PC-9 (cell line): ENCODE data around the gene ERI3. TPM values are rescaled to one million over a fixed set of nuclear protein-coding genes. Genes with fewer than 3 reads are reported as not detected.

Experiments used
- BruUV-seq: library from RNA; stranded (reverse); fragments of 400-500 nt; replicated peaks from 2 replicates; lab custom pipeline; 2021; lab: Mats Ljungman, UMichigan
- CTCF ChIA-PET: fragments of 300-600 bp; sonication (Branson Sonifier 250); formaldehyde crosslinking; loops from one replicate; lab custom pipeline; 2022; ENCODE audit warnings: antibody characterized with exemption; lab: Charles Lee
- POLR2A ChIA-PET: fragments of 300-600 bp; sonication (Branson Sonifier 250); formaldehyde crosslinking; loops from one replicate; lab custom pipeline; 2022; ENCODE audit warnings: antibody characterized with exemption; ENCODE audit not compliant: unreplicated experiment; lab: Charles Lee
- DNase-seq, 2 experiments: peaks; one replicate each; pipeline versions ENCODE4 v3.0.0 to v3.0.0-alpha.2; 2015 to 2022; ENCODE audit warnings: mixed read lengths in 1 of 2
- H2AFZ ChIP-seq: fragments of 200-600 bp; sonication (generic); 2 replicates; pipeline ENCODE4 v1.8.1; 2017; ENCODE audit warnings: antibody characterized with exemption
- H3F3A ChIP-seq: fragments of 200-600 bp; sonication (generic); 2 replicates; pipeline ENCODE4 v1.8.1; 2017; ENCODE audit warnings: antibody characterized with exemption, mild to moderate bottlenecking, low read depth; ENCODE audit not compliant: insufficient read depth
- H3K27ac ChIP-seq: fragments of 200-600 bp; sonication (generic); 2 replicates; pipeline ENCODE4 v1.6.1; 2016; ENCODE audit warnings: mixed run types
- H3K27me3 ChIP-seq: fragments of 200-600 bp; sonication (generic); 2 replicates; pipeline ENCODE4 v1.6.1; 2016; ENCODE audit warnings: low read depth, mixed run types; ENCODE audit not compliant: insufficient read depth
- H3K36me3 ChIP-seq: fragments of 200-600 bp; sonication (generic); 2 replicates; pipeline ENCODE4 v1.6.1; 2016; ENCODE audit warnings: low read depth, mixed run types
- H3K4me1 ChIP-seq: fragments of 200-600 bp; sonication (generic); replicated peaks from 2 replicates; pipeline ENCODE4 v1.6.1; 2016; ENCODE audit warnings: mixed run types; ENCODE audit not compliant: insufficient read depth
- H3K4me2 ChIP-seq: fragments of 200-600 bp; sonication (generic); 2 replicates; pipeline ENCODE4 v1.6.1; 2017; ENCODE audit warnings: mixed run types
- H3K4me3 ChIP-seq: fragments of 200-600 bp; sonication (generic); 2 replicates; pipeline ENCODE4 v1.6.1; 2016; ENCODE audit warnings: mixed run types
- H3K79me2 ChIP-seq: fragments of 200-600 bp; sonication (generic); 2 replicates; pipeline ENCODE4 v1.6.1; 2017; ENCODE audit warnings: low read depth, mixed run types
- H3K9me2 ChIP-seq: fragments of 200-600 bp; sonication (generic); 2 replicates; pipeline ENCODE4 v1.8.1; 2017; ENCODE audit warnings: mild to moderate bottlenecking; ENCODE audit not compliant: insufficient read depth
- H3K9me3 ChIP-seq: fragments of 200-600 bp; sonication (generic); 2 replicates; pipeline ENCODE4 v1.8.1; 2016; ENCODE audit warnings: low read depth; ENCODE audit not compliant: insufficient read depth
- H4K20me1 ChIP-seq: fragments of 200-600 bp; sonication (generic); 2 replicates; pipeline ENCODE4 v1.8.1; 2017; ENCODE audit not compliant: insufficient read depth
- EZH2 ChIP-seq: fragments of 200-600 bp; sonication (generic); IDR thresholded peaks from 2 replicates; pipeline ENCODE4 v1.8.0; 2017; ENCODE audit warnings: antibody characterized with exemption, low read depth
- intact Hi-C: fragments of 100-400 bp; cut with micrococcal nuclease; formaldehyde crosslinking; loops from one replicate; pipeline ENCODE4 v1.10.0; 2022; ENCODE audit not compliant: unreplicated experiment
- total RNA-seq: library from RNA; stranded (reverse); gene quantifications from 2 replicates; pipeline ENCODE4 v1.2.3, GENCODE V29; 2021
- TF ChIP-seq, protein P1 (sequence below): fragments of 200-600 bp; sonication (generic); conservative IDR thresholded peaks from 2 replicates; pipeline ENCODE4 v1.6.1; 2017; ENCODE audit warnings: mixed run types, antibody characterized with exemption, mild to moderate bottlenecking, moderate library complexity

The ERI3 gene
- total RNA-seq, 1 experiment from 2014 or later = 120 TPM

DNA sequence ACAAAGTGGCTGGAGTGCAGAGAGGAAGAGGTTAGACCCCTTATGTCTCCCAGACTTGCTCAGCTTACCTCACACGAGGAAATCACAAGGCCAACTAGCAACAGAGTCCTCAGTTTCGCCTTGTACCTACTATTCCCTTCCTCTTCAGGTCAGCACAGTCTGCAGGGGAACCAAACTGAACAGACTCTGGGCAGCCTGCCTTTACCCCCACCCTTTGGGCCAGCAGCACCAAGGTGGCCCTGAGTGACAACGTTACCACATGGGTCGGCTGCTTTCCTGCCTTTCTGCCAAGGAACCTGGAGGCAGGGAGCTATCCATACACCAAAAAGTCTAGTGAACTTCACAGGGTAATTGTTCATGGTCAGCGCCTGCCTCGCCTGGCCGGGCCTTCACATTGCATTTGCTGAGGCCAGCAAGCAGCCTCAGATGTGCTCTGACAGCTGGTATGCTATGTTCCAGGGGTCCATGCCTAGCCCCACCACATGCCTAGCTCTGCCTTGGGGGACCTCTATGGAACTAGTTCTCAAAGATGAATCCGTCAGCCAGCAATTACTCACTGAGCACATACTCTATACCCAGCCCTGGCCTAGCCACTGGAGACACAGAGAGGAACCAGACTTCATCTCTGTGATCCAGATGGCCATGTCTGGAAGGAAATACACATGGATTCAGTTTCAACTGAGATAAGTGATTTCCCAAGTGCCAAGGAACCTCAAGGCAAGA, 72.2 kb downstream of the ERI3 start:
- no TSS peak for BruUV-seq
- Histone ChIP-seq H3F3A (no peaks in the 10 kb centered on the region), H3K9me2 (no peaks in the 10 kb centered on the region), H3K36me3 (0 out of 2 replicates have a peak, but pooled peaks cover 12% of the 10 kb centered on the region), H3K4me1 (peaks cover 15% of the 10 kb centered on the region), H3K4me3 (no peak overlapping the region), H3K9me3 (no peaks in the 10 kb centered on the region), H3K27me3 (no peaks in the 10 kb centered on the region), H3K79me2 (no peaks in the 10 kb centered on the region), H3K4me2 (no peak overlapping the region), H3K27ac (peak overlapping the region; percentile 23; the same call in 1 of the 2 replicates), H4K20me1 (peaks cover 12% of the 10 kb centered on the region; the same call in 1 of the 2 replicates), H2AFZ (no peak overlapping the region)
- TF ChIP-seq, protein P1, sequence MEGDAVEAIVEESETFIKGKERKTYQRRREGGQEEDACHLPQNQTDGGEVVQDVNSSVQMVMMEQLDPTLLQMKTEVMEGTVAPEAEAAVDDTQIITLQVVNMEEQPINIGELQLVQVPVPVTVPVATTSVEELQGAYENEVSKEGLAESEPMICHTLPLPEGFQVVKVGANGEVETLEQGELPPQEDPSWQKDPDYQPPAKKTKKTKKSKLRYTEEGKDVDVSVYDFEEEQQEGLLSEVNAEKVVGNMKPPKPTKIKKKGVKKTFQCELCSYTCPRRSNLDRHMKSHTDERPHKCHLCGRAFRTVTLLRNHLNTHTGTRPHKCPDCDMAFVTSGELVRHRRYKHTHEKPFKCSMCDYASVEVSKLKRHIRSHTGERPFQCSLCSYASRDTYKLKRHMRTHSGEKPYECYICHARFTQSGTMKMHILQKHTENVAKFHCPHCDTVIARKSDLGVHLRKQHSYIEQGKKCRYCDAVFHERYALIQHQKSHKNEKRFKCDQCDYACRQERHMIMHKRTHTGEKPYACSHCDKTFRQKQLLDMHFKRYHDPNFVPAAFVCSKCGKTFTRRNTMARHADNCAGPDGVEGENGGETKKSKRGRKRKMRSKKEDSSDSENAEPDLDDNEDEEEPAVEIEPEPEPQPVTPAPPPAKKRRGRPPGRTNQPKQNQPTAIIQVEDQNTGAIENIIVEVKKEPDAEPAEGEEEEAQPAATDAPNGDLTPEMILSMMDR = no peak
- TF ChIP-seq EZH2 = no peak
- ChIA-PET POLR2A (no interaction called here), CTCF (no interaction called here)
- intact Hi-C loops = no loop called here
- no peak for DNase-seq

DNA sequence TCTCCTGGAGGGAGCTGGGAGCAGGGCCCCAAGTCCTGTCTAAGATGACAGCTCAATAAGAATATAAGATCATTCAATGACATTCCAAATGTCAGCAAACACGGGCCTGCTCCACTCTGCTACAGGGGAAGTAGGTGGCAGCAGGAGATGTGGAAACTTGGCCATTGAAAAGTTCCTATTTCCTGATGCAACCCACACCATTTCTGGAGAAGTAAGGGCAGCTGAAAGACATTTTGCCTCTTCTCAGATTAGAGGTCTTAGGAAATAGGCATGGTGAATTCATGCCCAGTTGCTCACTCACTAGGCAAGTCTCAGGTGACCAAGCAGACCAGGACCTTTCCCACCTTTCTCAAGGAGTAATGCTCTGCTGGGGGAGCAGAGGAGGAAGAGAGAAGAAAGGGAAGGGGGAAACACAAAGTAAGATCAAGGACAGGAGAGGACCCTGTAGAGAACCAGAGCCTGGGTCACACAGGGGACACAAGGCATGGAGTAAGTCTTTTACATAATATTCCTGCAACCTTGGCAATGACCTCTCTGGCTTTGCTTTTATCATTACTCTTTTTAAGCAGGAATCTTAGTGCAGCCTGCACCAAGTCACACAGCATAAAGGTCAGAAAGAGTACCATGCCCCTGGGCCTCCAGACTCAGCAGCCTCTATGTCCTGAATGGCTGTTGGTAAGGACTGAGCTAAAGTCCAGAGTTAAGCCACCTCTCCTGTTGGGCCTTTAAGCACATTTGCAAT, 72.9 kb downstream of the ERI3 start:
- Histone ChIP-seq H3K36me3 (0 out of 2 replicates have a peak, but pooled peaks cover 15% of the 10 kb centered on the region), H3K9me3 (no peaks in the 10 kb centered on the region), H3K9me2 (no peaks in the 10 kb centered on the region), H2AFZ (no peak overlapping the region), H3K4me2 (no peak overlapping the region), H3F3A (no peaks in the 10 kb centered on the region), H4K20me1 (peaks cover 8% of the 10 kb centered on the region; the same call in 1 of the 2 replicates), H3K4me1 (peaks cover 15% of the 10 kb centered on the region), H3K4me3 (no peak overlapping the region), H3K79me2 (no peaks in the 10 kb centered on the region), H3K27ac (no peak overlapping the region), H3K27me3 (no peaks in the 10 kb centered on the region)
- BruUV-seq = no TSS peak
- intact Hi-C loops = no loop called here
- CTCF ChIA-PET = interaction anchor here (0.6 kb wide), 1 partner anchor 74 kb away, joined by 4 read pairs; no protein-coding TSS in a partner anchor
- POLR2A ChIA-PET = no interaction called here
- no peak for DNase-seq
- TF ChIP-seq, protein P1 = no peak
- TF ChIP-seq EZH2 = no peak

DNA sequence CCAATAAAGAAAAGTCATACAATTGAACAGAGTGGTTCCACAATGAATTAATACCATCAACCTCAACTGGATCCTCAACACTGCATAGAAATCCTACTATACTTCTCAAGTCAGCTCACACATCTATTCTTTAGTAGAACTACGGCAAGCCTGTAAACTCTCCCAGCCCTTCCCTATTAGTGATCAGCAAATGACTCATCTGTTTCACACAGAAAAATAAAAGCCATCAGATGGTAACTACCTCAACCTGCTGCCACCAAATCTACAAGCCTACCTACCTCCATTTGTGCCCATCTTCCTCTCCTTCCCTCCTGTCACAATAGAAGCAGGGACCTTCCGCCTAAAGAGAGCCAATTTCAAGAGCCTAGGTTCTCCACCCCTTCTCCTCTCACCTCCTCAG, 78.2 kb downstream of the ERI3 start:
- no peaks in the 10 kb centered on the region for H3K27me3 ChIP-seq
- no peak overlapping the region for H3K4me3 ChIP-seq
- CTCF ChIA-PET = no interaction called here
- H3K4me1 ChIP-seq = no peaks in the 10 kb centered on the region
- H3K9me2 ChIP-seq = no peaks in the 10 kb centered on the region
- intact Hi-C loops = no loop called here
- no peak overlapping the region for H3K27ac ChIP-seq
- no peak overlapping the region for H3K4me2 ChIP-seq
- POLR2A ChIA-PET = no interaction called here
- 0 out of 2 replicates have a peak, but pooled peaks cover 7% of the 10 kb centered on the region for H3K36me3 ChIP-seq
- H4K20me1 ChIP-seq = 0 out of 2 replicates have a peak, but pooled peaks cover 5% of the 10 kb centered on the region
- no peaks in the 10 kb centered on the region for H3K9me3 ChIP-seq
- DNase-seq = no peak
- TF ChIP-seq, protein P1 = no peak
- no peak for TF ChIP-seq EZH2
- H2AFZ ChIP-seq = no peak overlapping the region
- no peaks in the 10 kb centered on the region for H3K79me2 ChIP-seq
- no TSS peak for BruUV-seq
- H3F3A ChIP-seq = no peaks in the 10 kb centered on the region
